HG03558 (cell line): ENCODE data around the gene EOLA1.
"Not testable (repeated sequence)": the region's sequence is repeated elsewhere in the genome, so short reads cannot be mapped to it uniquely, and the experiment has no call there.

Experiments
- ATAC-seq: cut with Tn5 transposase; IDR thresholded peaks from one replicate; pipeline ENCODE4 v1.9.1; 2021; ENCODE audit warnings: moderate number of reproducible peaks; ENCODE audit not compliant: unreplicated experiment; ENCODE audit errors: extremely low read depth

EOLA1 gene

DNA sequence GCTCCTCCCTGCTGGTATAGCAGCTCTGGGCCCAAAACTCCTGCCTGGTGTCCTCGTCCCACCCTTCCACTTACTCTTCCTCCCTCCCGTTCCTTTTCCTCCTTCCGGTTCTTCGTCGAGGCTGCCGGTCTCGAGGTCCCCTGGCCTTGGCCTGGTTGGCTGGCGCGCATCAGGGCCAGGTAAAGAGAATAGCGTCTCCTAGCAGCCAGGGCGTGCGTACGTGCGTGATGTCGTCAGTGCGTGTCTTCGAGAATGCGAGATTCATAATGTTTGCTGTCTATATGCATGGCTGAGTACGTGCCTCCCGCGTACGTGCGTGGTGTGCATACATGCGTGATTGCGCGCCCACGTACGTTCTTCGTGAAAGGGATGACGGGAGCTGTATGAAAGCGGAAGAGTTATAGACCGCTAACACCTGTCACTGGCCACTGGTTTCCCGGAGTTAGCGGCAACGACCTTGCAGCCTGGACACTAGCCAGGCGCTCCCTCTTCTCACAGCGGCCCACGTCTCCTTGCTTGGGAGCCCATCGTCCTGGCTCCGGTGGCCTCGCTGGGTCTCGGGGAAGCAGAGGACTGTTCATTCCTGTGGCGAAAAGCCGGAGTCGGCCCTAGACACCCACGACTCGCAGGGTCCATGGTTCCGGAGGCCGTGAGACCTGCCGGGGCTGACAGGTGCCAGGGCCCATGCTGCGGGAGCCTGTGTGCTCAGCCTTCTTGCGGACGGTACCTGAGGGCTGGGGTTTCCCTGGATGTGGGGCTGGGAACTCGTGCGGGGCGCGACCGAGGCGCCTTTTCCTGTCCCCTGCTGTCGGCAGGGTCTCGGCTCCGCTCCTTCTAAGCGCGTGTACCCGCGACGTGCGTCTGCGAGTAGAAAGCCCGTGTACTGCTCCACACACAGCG, at the start of gene EOLA1:
Gene EOLA1 (plus strand): TSS at position 392 of the 900 bp plus-strand sequence. CDS start 4,619 bp downstream, outside the sequence.
- peak; percentile 65 for ATAC-seq

DNA sequence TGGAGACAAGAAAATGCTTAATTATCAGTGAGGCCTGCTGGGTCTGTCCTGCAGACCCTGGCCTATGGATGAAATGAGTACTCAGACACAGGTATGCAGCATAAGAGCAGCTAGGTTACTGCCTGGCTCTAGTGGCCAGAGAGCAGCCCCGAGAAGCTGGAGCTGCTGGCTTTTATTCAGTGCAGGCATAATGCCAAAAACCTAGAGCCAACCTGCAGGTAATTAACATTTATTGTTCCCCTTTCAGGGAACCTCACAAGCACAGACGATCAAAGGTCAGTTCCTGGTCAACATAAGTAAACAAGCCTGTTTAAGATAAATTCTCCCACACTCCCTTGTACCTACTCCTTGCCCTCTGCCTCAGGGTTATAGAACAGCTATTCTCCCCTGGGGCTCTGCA, 49.0 kb upstream of the EOLA1 start:
- no peak for ATAC-seq

DNA sequence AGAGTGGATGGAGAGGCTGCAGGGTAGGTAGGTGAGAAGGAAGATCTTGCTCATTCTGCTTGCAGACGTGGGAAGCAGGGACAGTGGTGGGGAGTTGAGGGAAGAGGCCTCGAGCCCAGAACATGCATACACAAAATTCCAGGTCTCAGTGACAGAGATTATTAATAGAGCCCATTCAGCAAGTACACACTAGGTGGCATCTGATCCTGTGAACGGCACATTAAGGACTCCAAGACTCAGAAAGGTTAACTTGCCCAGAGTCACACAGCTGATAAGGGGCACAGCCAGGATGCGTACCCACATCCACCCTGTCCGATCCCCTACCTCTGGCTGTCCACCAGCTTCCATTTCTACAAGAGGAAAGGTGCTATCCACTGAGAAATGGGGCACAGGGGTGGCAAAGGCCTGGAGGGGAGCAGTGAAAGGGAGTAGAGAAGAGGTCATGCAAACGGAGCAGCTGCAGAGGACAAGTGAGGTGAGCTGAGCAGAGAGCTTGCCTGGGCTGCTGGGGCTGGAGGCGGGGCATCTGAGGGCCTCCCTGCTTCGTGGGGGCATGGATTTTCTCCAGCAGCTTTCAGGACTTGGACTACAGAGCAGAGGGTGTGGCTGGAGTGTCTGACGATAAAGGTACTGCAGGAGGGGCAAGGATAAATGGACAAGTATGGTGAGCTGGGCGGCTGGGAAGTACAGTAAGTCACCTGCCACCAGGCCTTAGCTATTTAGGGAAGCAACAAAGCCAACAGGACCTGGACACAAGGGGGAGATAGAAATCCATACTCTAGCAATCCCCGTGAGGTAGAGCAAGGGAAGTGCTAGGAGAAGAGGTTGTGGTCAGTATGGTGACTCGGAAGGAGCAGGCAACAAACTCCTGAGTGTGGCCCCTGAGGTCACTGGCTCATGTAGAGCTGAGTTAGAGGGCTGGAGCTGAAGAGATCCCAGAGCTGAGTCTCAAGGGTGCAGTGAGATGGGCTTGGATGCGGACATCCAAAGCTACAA, 46.9 kb upstream of the EOLA1 start:
- ATAC-seq, result no peak

DNA sequence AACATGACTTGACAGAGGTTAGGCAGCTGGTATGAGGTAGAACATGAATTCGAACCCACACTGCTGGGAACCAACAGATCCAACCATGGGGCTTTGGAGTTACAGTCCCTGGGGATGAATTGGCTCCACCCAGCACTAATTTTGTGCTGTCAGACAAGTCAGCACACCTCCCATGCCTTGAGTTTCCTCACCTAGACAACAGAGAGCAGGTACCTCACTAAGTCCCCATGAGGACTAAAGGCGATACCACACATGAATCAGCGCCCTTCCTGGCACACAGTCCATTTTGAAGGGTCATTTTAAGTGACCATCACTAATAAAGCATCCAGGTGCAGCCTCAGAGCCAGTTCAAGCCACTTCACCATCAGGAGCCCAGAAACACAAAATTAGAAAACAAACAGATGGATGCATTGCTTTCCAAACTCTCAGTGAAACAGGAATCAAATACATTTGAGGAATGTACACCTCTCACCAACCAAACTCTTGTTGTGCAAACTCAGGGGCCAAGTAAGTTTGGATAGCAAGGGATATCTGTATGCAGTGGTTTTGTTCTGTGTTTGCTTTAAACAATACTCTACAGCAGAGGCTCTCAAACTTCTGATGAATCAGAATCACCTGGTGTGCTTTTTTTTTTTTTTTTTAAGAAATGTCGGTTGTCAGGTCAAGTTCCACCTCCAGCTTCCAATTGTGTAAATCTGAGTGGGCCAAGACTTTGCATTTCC, 45.8 kb upstream of the EOLA1 start:
- no peak for ATAC-seq

DNA sequence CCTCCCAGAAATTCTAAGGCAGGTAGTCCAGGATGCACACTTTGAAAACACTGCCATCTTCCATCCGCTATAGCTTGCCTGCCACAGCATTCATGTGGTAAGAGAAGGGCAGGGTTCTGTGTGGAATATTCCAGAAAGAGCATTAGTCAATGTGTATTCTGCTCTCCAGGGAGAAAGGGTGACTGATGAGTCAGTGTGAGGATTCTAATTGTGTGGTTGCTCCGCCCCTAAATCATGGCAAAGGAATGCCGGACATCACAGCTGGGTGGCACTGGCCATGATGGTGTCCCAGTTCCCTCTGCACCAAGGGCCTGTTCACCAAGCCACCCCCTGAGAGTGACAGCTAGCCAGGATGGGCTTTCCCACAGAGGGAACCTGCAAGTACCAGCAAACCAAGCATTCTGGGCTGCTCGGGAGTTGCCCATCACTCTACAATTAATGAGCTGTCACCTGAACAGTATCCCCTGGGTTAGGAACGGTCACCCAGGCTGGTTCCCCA, 45.2 kb upstream of the EOLA1 start:
- ATAC-seq, result no peak

DNA sequence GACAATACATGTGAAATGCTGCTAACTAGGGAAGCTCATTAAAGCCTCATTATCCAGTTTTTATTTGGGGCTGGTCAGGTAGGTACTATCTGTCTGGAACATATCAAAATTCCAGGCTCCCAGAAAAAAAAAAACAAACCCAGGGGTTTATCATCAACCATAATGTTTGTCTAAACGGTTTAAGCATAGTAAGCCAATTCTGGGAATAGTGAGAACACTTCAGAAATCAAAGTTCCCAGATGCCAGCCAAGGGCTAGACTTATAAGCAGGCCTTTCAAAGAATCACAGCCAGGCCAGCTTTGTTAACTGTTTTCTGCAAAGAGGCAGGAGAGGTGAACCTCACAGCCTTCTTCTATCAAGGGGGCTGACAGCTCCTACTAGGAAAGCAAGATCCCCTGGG, 43.8 kb upstream of the EOLA1 start:
- no peak for ATAC-seq

DNA sequence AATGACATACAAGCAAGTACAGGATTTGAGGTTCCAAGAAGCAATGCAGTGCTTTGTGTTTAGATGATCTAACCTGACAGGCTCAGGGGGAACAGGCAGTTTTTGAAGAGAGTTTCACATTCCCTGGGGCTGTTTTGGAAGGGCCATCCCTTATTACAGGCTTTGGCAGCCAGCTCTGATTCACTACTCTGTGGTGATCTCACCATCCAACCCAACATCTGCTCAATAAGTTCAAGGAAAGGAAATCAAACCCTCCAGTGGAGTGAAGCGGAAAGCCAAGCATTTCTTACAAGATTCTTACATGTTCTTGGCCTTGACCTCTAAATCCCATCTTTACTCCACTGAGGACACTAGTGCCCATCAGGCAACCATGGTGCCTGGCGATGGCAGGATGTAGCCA, 43.2 kb upstream of the EOLA1 start:
- no peak for ATAC-seq

DNA sequence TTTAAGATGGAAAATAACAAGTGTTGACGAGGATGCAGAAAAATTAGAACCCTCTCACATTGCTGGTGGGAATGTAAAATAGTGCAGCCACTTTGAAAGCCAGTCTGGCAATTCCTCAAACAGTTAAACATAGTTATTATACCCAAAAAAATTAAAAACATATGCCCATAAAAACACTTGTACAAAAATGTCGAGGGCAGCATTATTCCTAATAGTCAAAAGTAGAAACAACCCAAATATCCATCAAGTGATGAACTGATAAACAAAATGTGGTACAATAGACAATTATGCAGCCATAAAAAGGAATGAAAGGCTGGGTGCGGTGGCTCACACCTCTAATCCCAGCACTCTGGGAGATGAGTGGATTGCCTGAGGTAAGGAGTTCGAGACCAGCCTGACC, 42.0 kb upstream of the EOLA1 start:
- ATAC-seq, result no peak

DNA sequence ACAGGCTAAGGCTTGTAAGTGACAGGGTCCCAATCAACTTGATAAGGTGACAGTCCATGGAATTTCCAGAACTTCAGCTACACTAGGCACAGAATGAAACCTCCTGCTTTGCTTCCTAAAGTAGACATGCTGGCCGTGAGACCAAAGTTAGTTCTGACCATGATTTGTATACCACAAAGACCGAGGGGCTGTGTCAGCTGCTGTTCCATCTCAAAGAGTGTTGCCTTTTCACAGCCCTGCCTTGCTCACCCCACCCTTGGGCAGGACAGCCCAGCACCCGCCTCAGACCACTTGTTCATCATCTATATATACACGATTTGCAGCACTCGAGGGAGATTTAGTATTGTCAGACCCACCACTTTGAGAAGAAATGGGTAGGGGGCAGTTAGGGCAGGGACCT, 41.0 kb upstream of the EOLA1 start:
- ATAC-seq, result no peak

DNA sequence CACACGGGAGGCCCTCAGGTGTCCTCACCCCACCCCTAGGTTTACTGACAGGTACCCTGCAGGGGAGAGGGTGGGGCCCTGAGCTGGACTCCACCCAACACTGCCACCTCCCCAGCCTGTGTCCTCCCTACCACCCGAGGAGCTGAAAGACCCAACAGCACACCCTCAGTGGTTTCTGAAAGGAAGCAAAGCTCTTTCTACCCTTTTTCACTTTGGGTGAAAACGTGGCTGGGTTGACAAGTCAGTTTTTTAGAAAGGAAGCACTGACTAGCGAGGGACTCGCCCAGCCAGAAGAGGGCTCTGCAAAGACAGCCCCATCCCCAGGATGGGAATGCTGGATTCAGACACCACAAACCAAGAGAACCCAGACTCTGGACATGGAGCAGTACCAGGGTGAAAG, 37.9 kb upstream of the EOLA1 start:
- ATAC-seq, result not testable (repeated sequence)

DNA sequence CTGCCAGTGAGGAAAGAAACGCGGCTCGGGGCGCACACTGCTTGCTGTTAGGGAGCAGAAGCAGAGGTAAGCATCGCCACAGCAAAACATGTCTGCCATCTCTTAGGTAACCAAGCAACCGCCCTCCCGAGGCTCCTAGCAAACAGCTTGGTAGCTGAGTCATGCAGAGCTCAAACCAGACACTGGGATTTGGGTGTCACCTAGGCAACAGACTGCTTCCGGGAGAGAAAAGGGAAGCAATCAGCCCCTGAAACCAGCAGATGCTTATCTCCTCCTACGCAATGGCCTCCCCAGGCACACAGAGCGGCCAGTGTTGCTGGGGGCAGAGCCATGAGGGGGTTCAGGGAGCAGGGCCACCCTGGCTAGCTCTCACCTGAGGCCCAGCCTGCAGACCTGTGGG, 37.4 kb upstream of the EOLA1 start:
- peak; percentile 53 for ATAC-seq

DNA sequence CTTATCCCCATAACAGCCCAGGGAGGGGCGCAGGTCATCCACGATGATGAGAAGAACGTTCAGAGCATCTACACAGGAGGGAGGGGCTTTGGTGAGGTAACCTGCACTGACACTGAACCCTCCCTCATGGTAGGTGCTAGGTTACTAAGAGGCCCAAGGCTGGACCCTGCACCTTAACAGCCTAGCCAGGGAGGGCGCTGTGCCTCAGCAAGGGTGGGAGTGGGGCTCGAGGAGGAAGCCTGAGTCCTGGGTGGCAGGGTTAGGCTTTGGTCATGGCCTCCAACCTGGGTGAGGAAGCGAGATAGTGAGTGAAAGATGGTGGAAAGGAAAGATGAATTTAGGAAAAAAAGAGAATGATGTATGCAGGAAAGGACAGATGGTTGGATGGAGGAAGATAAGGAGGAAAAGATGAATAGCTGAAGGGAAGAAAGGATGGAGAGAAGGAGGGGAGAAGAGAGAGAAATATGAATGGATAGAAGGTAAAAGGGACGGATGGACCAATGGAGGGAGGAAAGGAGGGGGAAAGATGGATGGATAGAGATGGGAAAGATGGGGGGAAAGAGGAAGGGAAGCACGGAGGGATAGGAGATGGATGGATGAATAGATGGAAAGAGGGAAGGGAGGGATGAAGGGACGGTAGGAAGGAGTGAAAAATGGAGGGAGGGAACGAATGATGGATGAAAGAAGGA, 36.4 kb upstream of the EOLA1 start:
- ATAC-seq, result peak; percentile 33

DNA sequence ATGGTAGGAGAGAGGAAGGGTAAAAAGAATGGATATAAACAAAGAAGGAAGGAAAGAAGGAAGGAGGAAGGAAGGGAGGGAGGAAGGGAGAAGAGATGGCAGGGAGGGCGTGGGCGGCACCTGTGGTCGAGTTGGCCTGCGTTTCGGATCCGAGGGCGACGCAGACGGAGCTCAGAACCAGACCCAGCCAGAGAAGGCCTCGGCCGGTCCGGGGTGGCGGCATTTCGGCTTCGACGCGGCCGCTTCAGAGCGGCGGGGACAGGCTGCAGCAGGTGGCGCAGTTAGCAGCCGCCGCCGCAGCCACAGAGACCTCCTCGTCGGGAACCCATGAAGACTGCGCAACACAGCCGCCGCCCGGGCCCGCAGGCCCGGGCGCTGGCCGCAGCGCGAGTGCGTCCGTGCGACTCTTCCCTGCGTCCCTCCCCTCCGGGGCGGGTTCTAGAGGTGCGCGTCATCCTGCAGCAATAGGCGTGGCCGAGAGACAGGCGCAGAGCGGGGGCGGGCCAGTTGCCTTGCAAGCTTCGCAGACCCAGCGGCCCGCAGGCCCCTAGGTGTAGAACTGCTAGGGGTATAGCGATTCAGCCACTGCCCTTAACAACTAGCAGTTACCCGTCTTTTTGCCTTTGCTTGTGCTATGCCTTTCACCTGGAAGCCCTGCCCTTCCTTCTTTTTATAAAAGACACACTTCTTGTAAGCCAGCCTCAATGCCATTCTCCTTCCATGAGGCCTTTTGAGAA, 35.7 kb upstream of the EOLA1 start, which contains the start of gene IDS:
Gene IDS (minus strand): TSS at position 392 of the 737 bp plus-strand sequence. CDS start 169 bp downstream, at position 223.
- ATAC-seq, result peak; percentile 50

DNA sequence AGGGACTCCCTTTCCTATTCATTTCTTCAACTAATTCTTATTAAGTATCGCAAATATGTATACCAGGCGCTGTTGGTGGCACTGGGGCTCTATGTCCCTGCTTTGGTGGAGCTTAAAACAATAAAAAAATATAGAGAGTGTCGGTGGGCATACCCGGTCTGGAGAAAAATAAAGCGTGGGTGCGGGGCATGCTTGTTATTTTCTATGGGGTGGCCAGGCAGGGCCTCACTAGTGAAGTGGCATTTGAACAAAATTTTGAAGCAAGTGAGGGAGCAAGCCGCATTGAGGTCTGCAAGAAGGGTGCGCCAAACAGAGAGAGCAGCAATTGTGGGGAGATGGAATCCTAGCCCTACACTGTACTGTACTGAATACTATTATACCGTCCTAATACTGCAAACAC, 35.1 kb upstream of the EOLA1 start:
- ATAC-seq, result no peak

DNA sequence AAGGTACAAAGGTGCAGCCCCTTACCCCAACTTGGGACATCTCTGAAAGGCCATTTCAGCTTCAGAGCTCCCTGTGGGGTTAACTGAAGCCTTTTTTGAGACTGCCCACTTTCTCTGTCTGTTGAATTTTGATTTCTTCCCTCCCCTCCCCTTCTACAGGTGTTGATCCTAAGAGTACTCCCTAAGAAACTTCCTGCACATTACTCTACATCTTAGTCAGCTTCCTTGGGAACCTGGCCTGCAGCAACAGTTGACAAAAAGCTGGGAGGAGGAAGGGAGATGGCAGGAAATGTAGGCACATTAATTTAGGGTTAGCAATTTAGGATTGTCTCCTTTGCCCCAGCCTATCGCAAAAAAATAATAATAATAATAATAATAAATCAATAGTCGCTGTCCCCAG, 34.5 kb upstream of the EOLA1 start:
- ATAC-seq, result no peak

DNA sequence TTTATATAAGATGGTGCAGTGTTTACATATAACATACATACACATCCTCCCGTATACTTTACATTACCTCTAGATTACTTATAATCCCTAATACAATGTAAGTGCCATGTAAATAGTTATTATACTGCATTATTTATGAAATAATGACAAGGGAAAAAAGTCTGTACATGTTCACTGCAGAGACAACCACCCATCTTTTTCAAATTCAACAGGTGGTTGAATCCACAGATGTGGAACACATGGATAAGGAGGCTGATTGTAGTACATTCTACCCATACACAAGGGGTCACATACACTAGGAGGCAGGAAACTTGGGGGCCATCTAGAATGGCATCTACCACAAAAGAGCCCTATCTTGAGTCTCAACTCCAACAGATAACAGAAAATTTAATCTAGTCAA, 32.3 kb upstream of the EOLA1 start:
- ATAC-seq, result no peak

DNA sequence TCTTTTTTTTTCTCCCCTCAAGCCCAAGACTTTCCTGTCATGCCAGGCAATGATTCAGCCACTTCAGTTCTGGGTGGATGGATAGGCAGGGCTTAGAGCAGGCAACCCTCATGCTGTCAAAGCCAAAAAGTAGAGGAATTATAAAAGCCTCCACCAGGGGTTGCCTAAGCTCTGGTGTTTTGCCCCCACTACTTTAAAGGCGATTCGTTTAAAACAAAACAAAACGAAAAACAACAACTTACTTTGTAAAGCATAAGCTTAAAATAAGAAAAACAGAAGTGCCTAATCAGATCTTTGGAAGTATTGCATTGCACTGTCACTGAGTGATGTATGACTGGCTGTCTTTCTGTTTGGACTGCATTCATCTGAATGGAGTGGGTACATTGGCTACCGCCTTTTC, 30.4 kb upstream of the EOLA1 start:
- ATAC-seq, result no peak

DNA sequence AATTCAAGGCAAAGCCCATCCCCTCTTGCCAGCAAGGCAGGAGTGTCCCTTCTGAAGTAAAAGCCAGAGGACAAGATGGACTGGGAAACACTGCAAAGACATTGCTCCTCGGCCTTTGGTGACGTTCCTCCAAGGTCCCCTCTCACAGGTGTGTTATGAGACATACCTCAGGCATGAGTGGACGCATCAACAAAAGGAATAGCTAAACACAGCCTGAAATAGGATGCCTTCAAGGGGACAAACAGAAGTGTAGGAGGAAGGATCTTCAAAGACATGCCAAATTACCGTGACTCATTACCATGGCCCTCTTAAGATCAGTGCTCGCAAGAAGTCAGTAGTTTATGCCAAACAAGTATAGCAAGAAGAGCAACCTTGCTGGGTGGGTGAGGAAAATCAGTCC, 29.7 kb upstream of the EOLA1 start:
- ATAC-seq, result no peak
